Mesendoderm (in vitro differentiated cells): Measurements from ENCODE around the gene CDC6.
A peak's percentile ranks its signal among the peaks of the same experiment; 100 is the strongest.

Experiments used
- DNase-seq: peaks from one replicate; pipeline ENCODE4 v3.0.0; 2013
- H2AK5ac ChIP-seq: 2 replicates; pipeline ENCODE4 v1.6.1; 2013; ENCODE audit warnings: low read length, inconsistent platforms
- H2BK120ac ChIP-seq: 2 replicates; pipeline ENCODE4 v1.6.1; 2013; ENCODE audit warnings: low read depth, mild to moderate bottlenecking, low read length, moderate library complexity, mixed read lengths
- H2BK15ac ChIP-seq: replicated peaks from 2 replicates; pipeline ENCODE4 v1.6.1; 2013; ENCODE audit warnings: low read depth, mild to moderate bottlenecking, moderate library complexity
- H2BK5ac ChIP-seq: 2 replicates; pipeline ENCODE4 v1.6.1; 2013; ENCODE audit warnings: low read length, inconsistent platforms
- H3K18ac ChIP-seq: 2 replicates; pipeline ENCODE4 v1.6.1; 2013; ENCODE audit warnings: mild to moderate bottlenecking, low read length, mixed read lengths
- H3K23ac ChIP-seq: one replicate; pipeline ENCODE4 v1.6.1; 2013; ENCODE audit warnings: low read length
- H3K27ac ChIP-seq: 2 replicates; pipeline ENCODE4 v1.5.1; 2013; ENCODE audit warnings: low read depth, mild to moderate bottlenecking, inconsistent platforms, low read length, moderate library complexity
- H3K27me3 ChIP-seq: 2 replicates; pipeline ENCODE4 v1.6.1; 2013; ENCODE audit warnings: low read length, control low read depth, mild to moderate bottlenecking, inconsistent platforms; ENCODE audit not compliant: insufficient read depth, poor library complexity
- H3K36me3 ChIP-seq: 2 replicates; pipeline ENCODE4 v1.6.1; 2013; ENCODE audit warnings: low read length, inconsistent platforms; ENCODE audit not compliant: control insufficient read depth, insufficient read depth
- H3K4ac ChIP-seq: one replicate; pipeline ENCODE4 v1.6.1; 2013; ENCODE audit warnings: low read depth, mild to moderate bottlenecking, low read length, moderate library complexity
- H3K4me1 ChIP-seq: 2 replicates; pipeline ENCODE4 v1.6.1; 2013; ENCODE audit warnings: low read depth, low read length, inconsistent platforms; ENCODE audit not compliant: control insufficient read depth
- H3K4me2 ChIP-seq: 2 replicates; pipeline ENCODE4 v1.6.1; 2013; ENCODE audit warnings: low read length
- H3K4me3 ChIP-seq: 2 replicates; pipeline ENCODE4 v1.5.1; 2013; ENCODE audit warnings: mild to moderate bottlenecking, low read length
- H3K56ac ChIP-seq: one replicate; pipeline ENCODE4 v1.6.1; 2013; ENCODE audit warnings: low read length
- H3K79me1 ChIP-seq: 2 replicates; pipeline ENCODE4 v1.6.1; 2013; ENCODE audit warnings: low read length, inconsistent platforms
- H3K79me2 ChIP-seq: 2 replicates; pipeline ENCODE4 v1.6.1; 2013; ENCODE audit warnings: mild to moderate bottlenecking, low read length; ENCODE audit not compliant: control insufficient read depth, insufficient read depth
- H3K9ac ChIP-seq: 2 replicates; pipeline ENCODE4 v1.6.1; 2013; ENCODE audit warnings: low read length, inconsistent platforms
- H4K5ac ChIP-seq: one replicate; pipeline ENCODE4 v1.6.1; 2013; ENCODE audit warnings: low read length
- H4K8ac ChIP-seq: one replicate; pipeline ENCODE4 v1.6.1; 2013; ENCODE audit warnings: low read depth, mild to moderate bottlenecking, control low read depth, low read length, moderate library complexity
- WGBS: extraction: QIAGEN DNeasy Blood & Tissue Kit; methylation state at CpG from one replicate; pipeline ENCODE4 v1.1.7; 2013; ENCODE audit warnings: low lambda C conversion rate, missing lambda C conversion rate; ENCODE audit not compliant: insufficient coverage; ENCODE audit errors: extremely low coverage; 5-methylcytosine and 5-hydroxymethylcytosine counted together

Gene CDC6

DNA sequence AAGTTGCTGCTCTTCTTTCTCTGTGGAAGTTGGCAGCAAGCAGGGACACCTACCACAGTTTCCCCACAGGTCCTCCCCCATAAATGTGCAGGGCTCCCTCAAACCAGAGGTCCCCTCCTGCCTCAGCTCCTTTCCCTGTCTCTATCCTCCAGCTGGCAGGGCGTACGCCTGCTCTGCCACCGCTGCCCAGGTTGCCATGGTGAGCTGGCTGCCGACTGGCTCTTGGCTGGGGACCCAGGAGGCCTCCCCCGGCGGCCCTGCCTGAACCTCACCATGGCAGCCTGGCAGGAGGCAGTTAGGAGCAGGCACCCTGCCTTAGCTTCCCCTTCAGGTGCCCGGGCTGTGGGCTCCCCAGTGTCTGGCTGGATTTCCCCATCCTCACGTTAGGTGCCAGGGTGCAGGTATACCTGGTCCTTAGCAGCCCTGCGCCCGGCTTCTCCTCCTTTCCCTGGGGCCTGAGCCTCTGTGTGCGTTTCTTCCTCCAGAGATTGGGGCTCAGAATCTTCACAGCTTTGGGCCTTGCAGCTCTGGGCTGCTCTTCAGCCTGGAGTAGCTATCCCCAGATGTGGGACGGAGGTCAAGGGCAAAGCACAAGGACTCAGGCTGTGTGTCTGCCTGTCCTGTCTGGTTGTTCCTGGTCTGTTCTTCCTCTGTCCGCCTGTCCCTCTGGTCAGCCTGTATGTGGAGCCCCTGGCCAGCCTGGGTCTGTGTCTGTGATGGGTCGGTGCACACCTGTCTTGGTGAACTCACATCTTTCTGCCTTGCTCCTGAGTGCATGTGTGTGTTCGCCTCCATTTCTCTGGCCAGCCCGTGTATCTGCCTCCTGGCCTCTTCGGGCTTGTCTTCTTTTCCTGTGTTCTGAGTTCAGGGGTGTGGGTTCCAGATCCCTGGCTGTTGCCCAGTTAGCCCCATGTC, 61.1 kb downstream of the CDC6 start:
- peak overlapping the region; percentile 65 for H3K56ac ChIP-seq
- peaks cover 41% of the 10 kb centered on the region for H3K4me1 ChIP-seq
- no CpG with 5 or more reads among the region's 17 CpGs for WGBS
- peak overlapping the region; percentile 23 for H2AK5ac ChIP-seq
- no peak overlapping the region for H3K23ac ChIP-seq
- no peak overlapping the region for H3K27ac ChIP-seq
- no peaks in the 10 kb centered on the region for H3K27me3 ChIP-seq
- H3K9ac ChIP-seq: peak overlapping the region; percentile 30
- peaks cover 4% of the 10 kb centered on the region for H3K36me3 ChIP-seq
- H3K79me1 ChIP-seq: peaks cover 30% of the 10 kb centered on the region
- no peak overlapping the region for H2BK5ac ChIP-seq
- H3K79me2 ChIP-seq: peaks cover 32% of the 10 kb centered on the region
- no peak overlapping the region for H3K18ac ChIP-seq
- no peak overlapping the region for H3K4ac ChIP-seq
- no peak overlapping the region for H3K4me3 ChIP-seq
- no peak overlapping the region for H4K5ac ChIP-seq
- no peak overlapping the region for H4K8ac ChIP-seq
- no peak overlapping the region for H2BK15ac ChIP-seq
- DNase-seq: no peak
- no peak overlapping the region for H2BK120ac ChIP-seq
- H3K4me2 ChIP-seq: no peak overlapping the region

DNA sequence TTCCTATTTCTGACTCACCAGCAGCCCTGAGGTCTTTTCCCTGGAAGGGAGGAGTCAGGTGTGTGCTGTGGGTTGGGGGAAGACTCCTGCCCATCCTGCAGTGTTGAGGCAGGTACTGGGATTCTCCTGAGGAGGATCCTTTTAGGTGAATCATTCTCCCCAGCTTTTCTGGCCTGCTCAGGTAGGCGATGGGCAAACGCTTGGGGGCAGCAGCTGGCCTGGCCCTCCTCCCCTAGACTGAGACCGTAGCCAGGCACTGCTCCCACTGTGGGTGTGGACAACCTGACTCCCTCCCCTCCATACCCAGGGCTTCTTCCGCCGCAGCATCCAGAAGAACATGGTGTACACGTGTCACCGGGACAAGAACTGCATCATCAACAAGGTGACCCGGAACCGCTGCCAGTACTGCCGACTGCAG, 61.8 kb downstream of the CDC6 start:
- WGBS: no CpG with 5 or more reads among the region's 10 CpGs
- no peak overlapping the region for H3K4me3 ChIP-seq
- H3K27me3 ChIP-seq: no peaks in the 10 kb centered on the region
- no peak overlapping the region for H3K9ac ChIP-seq
- H3K23ac ChIP-seq: no peak overlapping the region
- H3K27ac ChIP-seq: no peak overlapping the region
- peaks cover 4% of the 10 kb centered on the region for H3K36me3 ChIP-seq
- no peak overlapping the region for H4K5ac ChIP-seq
- H3K4ac ChIP-seq: no peak overlapping the region
- no peak overlapping the region for H2AK5ac ChIP-seq
- H3K56ac ChIP-seq: peak overlapping the region; percentile 51
- H4K8ac ChIP-seq: no peak overlapping the region
- no peak overlapping the region for H3K18ac ChIP-seq
- peaks cover 38% of the 10 kb centered on the region for H3K4me1 ChIP-seq
- no peak for DNase-seq
- no peak overlapping the region for H3K4me2 ChIP-seq
- H2BK5ac ChIP-seq: no peak overlapping the region
- H2BK120ac ChIP-seq: no peak overlapping the region
- peaks cover 30% of the 10 kb centered on the region for H3K79me2 ChIP-seq
- H2BK15ac ChIP-seq: no peak overlapping the region
- H3K79me1 ChIP-seq: peaks cover 30% of the 10 kb centered on the region

DNA sequence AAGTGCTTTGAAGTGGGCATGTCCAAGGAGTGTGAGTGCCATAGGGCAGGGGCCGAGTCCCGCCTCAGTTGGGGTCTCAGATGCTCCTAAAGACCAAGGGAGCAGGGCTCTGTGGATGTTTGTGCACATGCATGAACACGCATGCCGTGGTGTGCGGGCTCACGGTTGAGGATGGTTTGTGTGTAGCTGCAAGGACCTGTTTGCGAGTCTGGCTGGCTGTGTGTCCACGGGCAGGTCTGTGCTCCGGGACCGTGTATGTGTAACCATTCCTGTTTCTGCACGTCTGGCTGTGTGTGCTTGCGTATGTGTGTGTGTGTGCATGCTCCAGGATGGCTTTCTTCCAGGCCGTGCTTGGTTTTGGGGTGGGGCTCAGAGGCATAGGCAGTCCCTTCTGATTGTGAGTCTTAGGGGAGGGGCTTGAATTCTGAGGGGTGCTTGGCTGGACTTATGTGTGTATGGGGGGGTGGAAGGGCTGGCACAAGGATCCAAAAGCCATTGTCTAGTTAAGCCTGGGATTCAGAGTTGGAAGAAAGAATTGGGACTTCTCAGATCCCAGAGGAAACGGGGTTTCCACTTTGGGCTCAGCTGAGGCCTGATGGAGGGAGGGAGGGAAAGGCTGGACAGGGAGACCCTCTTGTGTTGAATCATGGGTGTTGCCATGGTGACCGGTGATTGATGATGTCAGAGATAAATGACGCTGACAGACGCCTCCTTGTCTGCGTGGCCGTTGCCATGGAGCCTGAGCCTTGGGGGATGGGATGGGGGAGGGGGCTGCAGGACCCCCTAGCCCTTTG, 62.4 kb downstream of the CDC6 start:
- Histone ChIP-seq H2BK15ac (no peak overlapping the region), H3K36me3 (peaks cover 4% of the 10 kb centered on the region), H3K9ac (no peak overlapping the region), H2BK120ac (no peak overlapping the region), H3K79me1 (peaks cover 30% of the 10 kb centered on the region), H3K18ac (no peak overlapping the region), H2BK5ac (peak overlapping the region; percentile 46), H3K56ac (peak overlapping the region; percentile 69), H3K4me1 (peaks cover 33% of the 10 kb centered on the region), H3K27ac (no peak overlapping the region), H3K4ac (no peak overlapping the region), H3K23ac (peak overlapping the region; percentile 4), H3K79me2 (peaks cover 30% of the 10 kb centered on the region), H3K27me3 (no peaks in the 10 kb centered on the region), H3K4me3 (no peak overlapping the region), H3K4me2 (no peak overlapping the region), H4K5ac (no peak overlapping the region), H2AK5ac (peak overlapping the region; percentile 13), H4K8ac (no peak overlapping the region)
- no CpG with 5 or more reads among the region's 19 CpGs for WGBS
- DNase-seq: peak; percentile 97

DNA sequence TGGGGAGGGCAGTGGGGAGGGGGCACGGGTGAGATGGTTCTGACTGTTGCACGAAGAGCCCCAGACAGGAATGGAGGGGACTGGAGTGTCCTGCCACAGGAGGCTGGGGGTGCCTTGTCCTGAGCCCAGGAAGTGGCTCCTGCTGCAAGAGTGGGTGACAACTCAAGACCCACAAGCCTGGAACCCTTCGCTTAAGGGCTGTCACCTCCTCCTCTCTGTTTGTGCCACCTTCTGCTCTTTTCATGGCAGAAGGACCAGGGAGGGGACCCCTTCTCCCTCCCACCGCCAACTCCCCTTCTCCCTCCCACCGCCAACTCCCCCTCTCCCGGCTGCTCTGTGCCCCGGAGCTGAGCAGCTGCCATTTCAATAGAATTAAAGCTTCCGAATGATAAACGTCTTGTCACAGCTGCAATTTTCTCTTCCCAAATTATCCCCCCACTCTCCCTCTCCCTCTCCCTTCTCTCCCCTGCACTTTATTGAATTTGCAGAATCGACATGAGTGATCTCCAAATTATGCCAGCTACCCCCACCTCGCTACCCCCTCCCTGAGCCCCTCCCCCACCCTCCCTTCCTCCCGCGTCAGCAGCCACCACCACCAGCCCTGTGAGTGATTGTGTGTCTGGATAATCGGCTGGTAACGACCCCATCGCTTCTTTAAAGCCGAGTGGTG, 63.1 kb downstream of the CDC6 start:
- H3K4me3 ChIP-seq: no peak overlapping the region
- no peak overlapping the region for H4K8ac ChIP-seq
- H3K79me2 ChIP-seq: peaks cover 30% of the 10 kb centered on the region
- H3K18ac ChIP-seq: peak overlapping the region; percentile 51
- H4K5ac ChIP-seq: no peak overlapping the region
- H3K4me1 ChIP-seq: peaks cover 33% of the 10 kb centered on the region
- peak overlapping the region; percentile 19 for H3K4me2 ChIP-seq
- peaks cover 4% of the 10 kb centered on the region for H3K36me3 ChIP-seq
- peaks cover 30% of the 10 kb centered on the region for H3K79me1 ChIP-seq
- DNase-seq: no peak
- WGBS: no CpG with 5 or more reads among the region's 17 CpGs
- H2BK5ac ChIP-seq: peak overlapping the region; percentile 38
- peak overlapping the region; percentile 14 for H3K27ac ChIP-seq
- H2BK120ac ChIP-seq: no peak overlapping the region
- no peaks in the 10 kb centered on the region for H3K27me3 ChIP-seq
- peak overlapping the region; percentile 38 for H3K9ac ChIP-seq
- H2BK15ac ChIP-seq: no peak overlapping the region
- peak overlapping the region; percentile 69 for H3K56ac ChIP-seq
- no peak overlapping the region for H2AK5ac ChIP-seq
- H3K4ac ChIP-seq: no peak overlapping the region
- H3K23ac ChIP-seq: peak overlapping the region; percentile 81

DNA sequence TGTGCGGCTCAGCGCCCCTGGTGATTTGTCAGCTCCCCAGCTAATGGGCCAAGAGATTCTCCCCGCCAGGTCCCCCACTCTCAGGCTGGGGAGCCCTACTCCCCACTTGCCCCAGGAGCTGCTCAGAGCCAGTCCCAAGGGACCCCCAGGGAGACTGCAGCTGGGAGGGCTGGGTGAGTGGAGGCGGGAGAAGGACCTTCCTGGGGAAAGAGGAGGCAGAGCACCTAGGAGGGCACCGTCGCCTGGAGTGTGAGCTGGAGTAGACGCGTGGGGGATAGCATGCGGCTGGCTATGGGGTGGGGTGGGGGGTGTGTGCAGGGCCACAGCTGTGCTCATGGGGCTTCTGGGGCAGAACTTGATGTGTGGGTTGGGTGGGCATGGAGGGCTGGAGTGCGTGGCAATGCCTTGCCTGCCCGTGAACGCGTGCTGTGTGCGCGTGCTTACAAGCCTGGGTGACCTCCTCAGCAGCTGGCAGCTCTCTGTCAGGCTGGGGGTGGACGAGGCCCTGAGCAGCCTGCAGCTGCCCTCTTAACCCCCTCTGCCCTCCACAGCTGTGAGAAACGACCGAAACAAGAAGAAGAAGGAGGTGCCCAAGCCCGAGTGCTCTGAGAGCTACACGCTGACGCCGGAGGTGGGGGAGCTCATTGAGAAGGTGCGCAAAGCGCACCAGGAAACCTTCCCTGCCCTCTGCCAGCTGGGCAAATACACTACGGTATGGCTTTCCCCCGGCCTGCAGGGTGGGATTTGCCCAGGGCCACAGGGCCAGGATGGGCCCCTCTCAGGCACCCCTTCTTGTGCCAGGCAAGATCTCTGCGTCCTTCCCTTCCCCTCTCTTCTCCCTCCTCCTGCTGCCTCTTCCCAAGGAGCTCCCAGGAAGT, 63.9 kb downstream of the CDC6 start:
- Histone ChIP-seq H3K4me3 (no peak overlapping the region), H2BK120ac (no peak overlapping the region), H3K36me3 (peaks cover 4% of the 10 kb centered on the region), H2BK5ac (no peak overlapping the region), H4K8ac (no peak overlapping the region), H3K18ac (peak overlapping the region; percentile 51), H3K4me2 (no peak overlapping the region), H2AK5ac (no peak overlapping the region), H2BK15ac (no peak overlapping the region), H3K4me1 (peaks cover 29% of the 10 kb centered on the region), H3K56ac (peak overlapping the region; percentile 66), H3K27ac (peak overlapping the region; percentile 4), H4K5ac (no peak overlapping the region), H3K9ac (peak overlapping the region; percentile 41), H3K4ac (no peak overlapping the region), H3K27me3 (no peaks in the 10 kb centered on the region), H3K79me1 (peaks cover 29% of the 10 kb centered on the region), H3K79me2 (peaks cover 26% of the 10 kb centered on the region), H3K23ac (no peak overlapping the region)
- no peak for DNase-seq
- no CpG with 5 or more reads among the region's 27 CpGs for WGBS
